PC-3 (cell line): Measurements from ENCODE around the gene CARD10. TPM values are rescaled to one million over a fixed set of nuclear protein-coding genes. Genes with fewer than 3 reads are reported as not detected.
A peak's percentile ranks its signal among the peaks of the same experiment; 100 is the strongest.

ENCODE experiments used
- ATAC-seq: fragments of 200-7000 bp; cut with Tn5 transposase; 2 replicates; pipeline ENCODE4 v1.9.1; 2020; ENCODE audit warnings: mild to moderate bottlenecking, moderate library complexity
- BruUV-seq: library from RNA; stranded (reverse); fragments of 400-500 nt; replicated peaks from 2 replicates; lab custom pipeline; 2021; lab: Mats Ljungman, UMichigan
- CTCF ChIA-PET: fragments of 300-600 bp; sonication (Branson Sonifier 250); formaldehyde crosslinking; loops from one replicate; lab custom pipeline; 2022; ENCODE audit warnings: antibody characterized with exemption; lab: Charles Lee
- POLR2A ChIA-PET: fragments of 300-600 bp; sonication (Branson Sonifier 250); formaldehyde crosslinking; loops from one replicate; lab custom pipeline; 2022; ENCODE audit warnings: antibody characterized with exemption; ENCODE audit not compliant: unreplicated experiment; lab: Charles Lee
- DNase-seq: peaks from one replicate; pipeline ENCODE4 v3.0.0-alpha.2; 2015
- H2AFZ ChIP-seq: fragments of 300-600 bp; sonication (generic); 2 replicates; pipeline ENCODE4 v1.6.0; 2016; ENCODE audit warnings: antibody characterized with exemption, low read length
- H3F3A ChIP-seq: fragments of 300-600 bp; sonication (generic); one replicate; pipeline ENCODE4 v1.6.0; 2017; ENCODE audit warnings: antibody characterized with exemption, low read length, control low read depth, mild to moderate bottlenecking; ENCODE audit not compliant: unreplicated experiment
- H3K27ac ChIP-seq: fragments of 300-600 bp; sonication (generic); 2 replicates; pipeline ENCODE4 v1.5.1; 2016; ENCODE audit warnings: mild to moderate bottlenecking, low read length
- H3K27me3 ChIP-seq: fragments of 300-600 bp; sonication (generic); 2 replicates; pipeline ENCODE4 v1.6.1; 2016; ENCODE audit warnings: low read length, mixed read lengths
- H3K36me3 ChIP-seq: fragments of 300-600 bp; sonication (generic); 2 replicates; pipeline ENCODE4 v1.6.1; 2016; ENCODE audit warnings: low read depth, mixed run types, low read length, mixed read lengths
- H3K4me1 ChIP-seq: fragments of 300-600 bp; sonication (generic); 2 replicates; pipeline ENCODE4 v1.5.1; 2016; ENCODE audit warnings: low read length; ENCODE audit not compliant: insufficient read depth
- H3K4me2 ChIP-seq: fragments of 300-600 bp; sonication (generic); 2 replicates; pipeline ENCODE4 v1.6.0; 2016; ENCODE audit warnings: low read length
- H3K4me3 ChIP-seq: fragments of 300-600 bp; sonication (generic); 2 replicates; pipeline ENCODE4 v1.5.1; 2016; ENCODE audit warnings: mild to moderate bottlenecking, low read length, mixed read lengths
- H3K79me2 ChIP-seq: fragments of 300-600 bp; sonication (generic); 2 replicates; pipeline ENCODE4 v1.6.1; 2017; ENCODE audit warnings: low read length, mixed read lengths
- H3K9ac ChIP-seq: fragments of 300-600 bp; sonication (generic); 2 replicates; pipeline ENCODE4 v1.6.0; 2016; ENCODE audit warnings: mild to moderate bottlenecking, low read length
- H3K9me2 ChIP-seq: fragments of 300-600 bp; sonication (generic); replicated peaks from 2 replicates; pipeline ENCODE4 v1.6.1; 2016; ENCODE audit warnings: mixed run types, low read length, mixed read lengths
- H3K9me3 ChIP-seq: fragments of 300-600 bp; sonication (generic); 2 replicates; pipeline ENCODE4 v1.6.1; 2016; ENCODE audit warnings: low read length, mixed read lengths
- H4K20me1 ChIP-seq: fragments of 300-600 bp; sonication (generic); 2 replicates; pipeline ENCODE4 v1.6.1; 2016; ENCODE audit warnings: low read length, mixed read lengths
- EZH2 ChIP-seq: fragments of 300-600 bp; sonication (generic); IDR thresholded peaks from one replicate; pipeline ENCODE4 v1.6.1; 2017; ENCODE audit warnings: antibody characterized with exemption, mild to moderate bottlenecking, low read length; ENCODE audit not compliant: unreplicated experiment
- EZH2phosphoT487 ChIP-seq: fragments of 300-600 bp; sonication (generic); IDR thresholded peaks from 2 replicates; pipeline ENCODE4 v1.6.1; 2018; ENCODE audit warnings: mild to moderate bottlenecking, antibody characterized with exemption, low read length, borderline replicate concordance
- intact Hi-C: fragments of 100-400 bp; cut with micrococcal nuclease; formaldehyde crosslinking; loops from 2 replicates; pipeline ENCODE4 v1.9.0; 2023
- total RNA-seq: library from RNA; depleted of rRNA; stranded (reverse); fragments of >200 nt; gene quantifications from 2 replicates; pipeline ENCODE4 v1.2.3, GENCODE V29; 2014
- TF ChIP-seq, protein P1 (sequence below): fragments of 300-600 bp; sonication (generic); conservative IDR thresholded peaks from 2 replicates; pipeline ENCODE4 v1.5.1; 2017; ENCODE audit warnings: antibody characterized with exemption, low read depth, mild to moderate bottlenecking, low read length

CARD10 gene
- total RNA-seq, 1 experiment from 2014 or later, result 20.7 TPM

DNA sequence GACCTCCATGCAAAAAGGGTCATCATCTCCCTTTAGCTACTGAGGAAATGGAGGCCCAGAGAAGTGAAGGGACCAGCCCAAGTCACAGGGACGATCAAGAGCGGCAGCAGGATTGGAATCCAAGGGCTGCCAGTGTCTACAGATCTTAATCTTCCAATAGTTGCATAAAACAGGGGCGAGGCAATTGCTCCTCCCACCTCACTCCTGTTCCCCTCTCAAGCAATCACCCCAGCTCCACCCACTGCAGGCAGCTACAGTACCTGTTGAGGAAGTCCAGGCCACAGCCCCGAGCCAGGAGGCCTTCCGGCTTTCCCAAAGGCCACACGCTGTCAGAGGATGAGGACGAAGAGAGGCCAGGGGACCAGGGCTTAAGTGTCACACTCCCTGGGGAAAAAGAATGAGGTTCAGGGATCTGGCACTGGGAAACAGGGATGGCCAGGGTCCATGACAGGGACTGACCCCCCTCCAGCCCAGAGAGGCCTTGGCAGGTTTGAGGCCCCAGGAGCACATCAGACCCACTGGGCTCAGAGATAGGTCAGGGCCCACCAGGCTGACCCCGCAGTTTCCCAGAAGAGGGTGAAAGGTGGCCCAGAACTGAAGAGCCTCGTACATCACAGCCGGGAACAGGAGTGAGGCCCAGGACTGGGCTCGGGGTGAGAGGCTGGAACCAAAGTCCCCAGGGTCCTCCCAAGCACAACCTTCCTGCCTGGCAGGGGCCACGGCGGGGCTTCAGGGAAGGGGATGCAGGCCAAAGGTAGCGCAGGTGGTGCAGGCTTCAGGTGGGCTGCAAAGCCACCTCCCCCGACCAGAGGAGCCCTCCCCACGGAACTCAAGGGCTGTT is 16.7 kb downstream of the CARD10 start:
- Histone ChIP-seq H3K27me3 (no peaks in the 10 kb centered on the region), H4K20me1 (no peaks in the 10 kb centered on the region), H3K9ac (peak overlapping the region; percentile 75), H3K79me2 (no peaks in the 10 kb centered on the region; the same call in 1 of the 2 replicates), H2AFZ (no peak overlapping the region), H3K4me2 (peak overlapping the region; percentile 71), H3K36me3 (no peaks in the 10 kb centered on the region; the same call in 1 of the 2 replicates), H3K27ac (peak overlapping the region; percentile 95), H3K4me1 (peaks cover 32% of the 10 kb centered on the region), H3K9me3 (no peaks in the 10 kb centered on the region), H3K4me3 (no peak overlapping the region), H3F3A (peaks cover 4% of the 10 kb centered on the region), H3K9me2 (no peaks in the 10 kb centered on the region)
- DNase-seq (peak; percentile 63), ATAC-seq (peak; percentile 54)
- POLR2A ChIA-PET, result no interaction called here
- intact Hi-C loops, result no loop called here
- no TSS peak for BruUV-seq
- TF ChIP-seq, protein P1, sequence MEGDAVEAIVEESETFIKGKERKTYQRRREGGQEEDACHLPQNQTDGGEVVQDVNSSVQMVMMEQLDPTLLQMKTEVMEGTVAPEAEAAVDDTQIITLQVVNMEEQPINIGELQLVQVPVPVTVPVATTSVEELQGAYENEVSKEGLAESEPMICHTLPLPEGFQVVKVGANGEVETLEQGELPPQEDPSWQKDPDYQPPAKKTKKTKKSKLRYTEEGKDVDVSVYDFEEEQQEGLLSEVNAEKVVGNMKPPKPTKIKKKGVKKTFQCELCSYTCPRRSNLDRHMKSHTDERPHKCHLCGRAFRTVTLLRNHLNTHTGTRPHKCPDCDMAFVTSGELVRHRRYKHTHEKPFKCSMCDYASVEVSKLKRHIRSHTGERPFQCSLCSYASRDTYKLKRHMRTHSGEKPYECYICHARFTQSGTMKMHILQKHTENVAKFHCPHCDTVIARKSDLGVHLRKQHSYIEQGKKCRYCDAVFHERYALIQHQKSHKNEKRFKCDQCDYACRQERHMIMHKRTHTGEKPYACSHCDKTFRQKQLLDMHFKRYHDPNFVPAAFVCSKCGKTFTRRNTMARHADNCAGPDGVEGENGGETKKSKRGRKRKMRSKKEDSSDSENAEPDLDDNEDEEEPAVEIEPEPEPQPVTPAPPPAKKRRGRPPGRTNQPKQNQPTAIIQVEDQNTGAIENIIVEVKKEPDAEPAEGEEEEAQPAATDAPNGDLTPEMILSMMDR, result no peak
- TF ChIP-seq EZH2phosphoT487 (no peak), EZH2 (no peak)
- CTCF ChIA-PET, result no interaction called here

DNA sequence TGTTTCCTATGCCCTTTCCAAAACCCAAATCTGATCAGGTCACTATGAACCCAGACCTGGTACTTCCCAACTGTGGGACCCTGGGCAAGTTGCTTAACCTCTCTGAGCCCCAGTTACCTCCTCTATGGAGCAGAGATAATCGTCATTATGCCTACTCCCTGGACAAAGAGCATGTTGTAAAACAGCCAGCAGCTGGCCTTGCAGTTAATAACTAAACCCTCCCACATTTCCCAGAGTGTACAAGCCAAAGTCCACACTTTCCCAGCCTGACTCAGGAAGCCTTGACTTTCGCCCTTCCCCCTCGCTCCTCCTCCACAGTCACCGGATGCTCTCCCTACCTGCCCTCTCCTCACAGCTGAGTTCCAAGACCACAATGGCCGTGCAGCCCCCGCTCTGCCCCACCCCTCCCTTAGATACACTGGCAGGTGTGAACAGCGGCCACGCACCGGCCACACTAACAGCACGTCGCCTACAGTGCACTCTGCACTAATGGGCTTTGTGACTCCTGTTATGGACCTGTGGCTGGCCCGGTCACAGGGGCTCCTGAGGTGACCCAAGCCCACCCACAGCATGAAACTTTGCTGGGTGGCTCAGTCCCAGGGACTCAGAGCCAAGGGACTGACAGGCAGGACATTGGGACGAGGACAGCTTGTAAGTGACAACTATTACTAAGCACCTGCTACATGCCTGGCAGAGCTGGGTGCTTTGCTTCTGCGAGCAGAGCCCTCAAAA is 17.4 kb downstream of the CARD10 start:
- peak overlapping the region; percentile 9; the same call in 1 of the 2 replicates for H3K4me3 ChIP-seq
- H3K9ac ChIP-seq, result peak overlapping the region; percentile 75
- DNase-seq, result peak; percentile 90
- H3K9me2 ChIP-seq, result no peaks in the 10 kb centered on the region
- peaks cover 39% of the 10 kb centered on the region for H3K4me1 ChIP-seq
- no TSS peak for BruUV-seq
- H3K4me2 ChIP-seq, result peak overlapping the region; percentile 71
- TF ChIP-seq, protein P1, result no peak
- TF ChIP-seq EZH2phosphoT487 (no peak), EZH2 (no peak)
- peak overlapping the region; percentile 95 for H3K27ac ChIP-seq
- H2AFZ ChIP-seq, result no peak overlapping the region
- intact Hi-C loops, result no loop called here
- ChIA-PET POLR2A (interaction anchor here (1.1 kb wide), 1 partner anchor 11 kb away, joined by 3 read pairs; no protein-coding TSS in a partner anchor), CTCF (no interaction called here)
- H3K36me3 ChIP-seq, result no peaks in the 10 kb centered on the region
- H3F3A ChIP-seq, result peaks cover 4% of the 10 kb centered on the region
- no peaks in the 10 kb centered on the region; the same call in 1 of the 2 replicates for H3K79me2 ChIP-seq
- H4K20me1 ChIP-seq, result no peaks in the 10 kb centered on the region
- no peaks in the 10 kb centered on the region for H3K27me3 ChIP-seq
- no peaks in the 10 kb centered on the region for H3K9me3 ChIP-seq
- ATAC-seq, result peak; percentile 81
